ENCODE results near the gene SSBP3.

SSBP3 gene

GRCh38 chr1:54199151-54199764 lies 206.9 kb downstream of the SSBP3 start:
- peak overlapping the region; percentile 74 for H3K4me3 ChIP-seq (ENCODE audit: low read length)
- H3K36me3 ChIP-seq (ENCODE audit: insufficient read depth, low read length): peaks cover 19% of the 10 kb centered on the region
- H3K9me3 ChIP-seq (ENCODE audit: low read length): no peaks in the 10 kb centered on the region
- H3K4me1 ChIP-seq (ENCODE audit: insufficient read depth, low read length): peaks cover 20% of the 10 kb centered on the region
- no peaks in the 10 kb centered on the region for H3K27me3 ChIP-seq (ENCODE audit: insufficient read depth, low read length)
- peak overlapping the region; percentile 57 for H2AFZ ChIP-seq (ENCODE audit: low read depth, low read length)

GRCh38 chr1:54193453-54193852 lies 212.7 kb downstream of the SSBP3 start:
- Histone ChIP-seq H3K4me3 (ENCODE audit: low read length) (no peak overlapping the region), H3K4me1 (ENCODE audit: insufficient read depth, low read length) (no peaks in the 10 kb centered on the region), H3K36me3 (ENCODE audit: insufficient read depth, low read length) (peaks cover 28% of the 10 kb centered on the region), H2AFZ (ENCODE audit: low read depth, low read length) (no peak overlapping the region), H3K9me3 (ENCODE audit: low read length) (no peaks in the 10 kb centered on the region), H3K27me3 (ENCODE audit: insufficient read depth, low read length) (no peaks in the 10 kb centered on the region)

- no peaks in the 10 kb centered on the region for H3K9me3 ChIP-seq (ENCODE audit: low read length)
- H3K4me3 ChIP-seq (ENCODE audit: low read length): no peak overlapping the region
- peaks cover 28% of the 10 kb centered on the region for H3K36me3 ChIP-seq (ENCODE audit: insufficient read depth, low read length)
- H3K27me3 ChIP-seq (ENCODE audit: insufficient read depth, low read length): no peaks in the 10 kb centered on the region
- H2AFZ ChIP-seq (ENCODE audit: low read depth, low read length): no peak overlapping the region
- no peaks in the 10 kb centered on the region for H3K4me1 ChIP-seq (ENCODE audit: insufficient read depth, low read length)
Measured at GRCh38 chr1:54191525-54191924, 214.7 kb downstream of the SSBP3 start.

- Histone ChIP-seq H3K4me1 (ENCODE audit: insufficient read depth, low read length) (no peaks in the 10 kb centered on the region), H3K4me3 (ENCODE audit: low read length) (no peak overlapping the region)
Measured at GRCh38 chr1:54190526-54190925, 215.7 kb downstream of the SSBP3 start.

GRCh38 chr1:54188291-54188690 lies 217.9 kb downstream of the SSBP3 start:
- Histone ChIP-seq H2AFZ (ENCODE audit: low read depth, low read length) (no peak overlapping the region), H3K4me3 (ENCODE audit: low read length) (no peak overlapping the region), H3K9me3 (ENCODE audit: low read length) (peaks cover 4% of the 10 kb centered on the region), H3K4me1 (ENCODE audit: insufficient read depth, low read length) (no peaks in the 10 kb centered on the region), H3K36me3 (ENCODE audit: insufficient read depth, low read length) (peaks cover 16% of the 10 kb centered on the region), H3K27me3 (ENCODE audit: insufficient read depth, low read length) (no peaks in the 10 kb centered on the region)

More at GRCh38 chr1:54190526-54190925, 215.7 kb downstream of the SSBP3 start:
- H2AFZ ChIP-seq (ENCODE audit: low read depth, low read length): no peak overlapping the region
- H3K36me3 ChIP-seq (ENCODE audit: insufficient read depth, low read length): peaks cover 28% of the 10 kb centered on the region
- no peaks in the 10 kb centered on the region for H3K9me3 ChIP-seq (ENCODE audit: low read length)
- H3K27me3 ChIP-seq (ENCODE audit: insufficient read depth, low read length): no peaks in the 10 kb centered on the region

- H2AFZ ChIP-seq (ENCODE audit: low read depth, low read length): no peak overlapping the region
- H3K4me3 ChIP-seq (ENCODE audit: low read length): no peak overlapping the region
- H3K9me3 ChIP-seq (ENCODE audit: low read length): peaks cover 4% of the 10 kb centered on the region
- no peaks in the 10 kb centered on the region for H3K4me1 ChIP-seq (ENCODE audit: insufficient read depth, low read length)
- no peaks in the 10 kb centered on the region for H3K27me3 ChIP-seq (ENCODE audit: insufficient read depth, low read length)
- peaks cover 11% of the 10 kb centered on the region for H3K36me3 ChIP-seq (ENCODE audit: insufficient read depth, low read length)
Measured at GRCh38 chr1:54186056-54186455, 220.1 kb downstream of the SSBP3 start.

GRCh38 chr1:54180701-54181360 lies 225.4 kb downstream of the SSBP3 start:
- Histone ChIP-seq H3K4me3 (ENCODE audit: low read length) (no peak overlapping the region), H3K36me3 (ENCODE audit: insufficient read depth, low read length) (peaks cover 2% of the 10 kb centered on the region), H3K9me3 (ENCODE audit: low read length) (peaks cover 4% of the 10 kb centered on the region), H3K4me1 (ENCODE audit: insufficient read depth, low read length) (no peaks in the 10 kb centered on the region), H3K27me3 (ENCODE audit: insufficient read depth, low read length) (no peaks in the 10 kb centered on the region), H2AFZ (ENCODE audit: low read depth, low read length) (no peak overlapping the region)

- Histone ChIP-seq H3K36me3 (ENCODE audit: insufficient read depth, low read length) (peaks cover 2% of the 10 kb centered on the region), H3K9me3 (ENCODE audit: low read length) (no peaks in the 10 kb centered on the region), H3K4me1 (ENCODE audit: insufficient read depth, low read length) (peaks cover 10% of the 10 kb centered on the region), H2AFZ (ENCODE audit: low read depth, low read length) (no peak overlapping the region), H3K4me3 (ENCODE audit: low read length) (no peak overlapping the region), H3K27me3 (ENCODE audit: insufficient read depth, low read length) (no peaks in the 10 kb centered on the region)
Measured at GRCh38 chr1:54178296-54179070, 227.7 kb downstream of the SSBP3 start.

GRCh38 chr1:54177726-54178125 lies 228.5 kb downstream of the SSBP3 start:
- Histone ChIP-seq H3K4me3 (ENCODE audit: low read length) (no peak overlapping the region), H3K9me3 (ENCODE audit: low read length) (no peaks in the 10 kb centered on the region), H3K27me3 (ENCODE audit: insufficient read depth, low read length) (no peaks in the 10 kb centered on the region), H3K36me3 (ENCODE audit: insufficient read depth, low read length) (peaks cover 2% of the 10 kb centered on the region), H3K4me1 (ENCODE audit: insufficient read depth, low read length) (peaks cover 18% of the 10 kb centered on the region), H2AFZ (ENCODE audit: low read depth, low read length) (no peak overlapping the region)

GRCh38 chr1:54176621-54177327 lies 229.4 kb downstream of the SSBP3 start:
- H3K27me3 ChIP-seq (ENCODE audit: insufficient read depth, low read length): no peaks in the 10 kb centered on the region
- H3K36me3 ChIP-seq (ENCODE audit: insufficient read depth, low read length): peaks cover 2% of the 10 kb centered on the region
- no peak overlapping the region for H3K4me3 ChIP-seq (ENCODE audit: low read length)
- no peaks in the 10 kb centered on the region for H3K9me3 ChIP-seq (ENCODE audit: low read length)
- H2AFZ ChIP-seq (ENCODE audit: low read depth, low read length): no peak overlapping the region
- peaks cover 23% of the 10 kb centered on the region for H3K4me1 ChIP-seq (ENCODE audit: insufficient read depth, low read length)
